Measurements from ENCODE around the gene FARS2.
"Not testable (repeated sequence)": the region's sequence is repeated elsewhere in the genome, so short reads cannot be mapped to it uniquely, and the experiment has no call there.

Gene FARS2

DNA sequence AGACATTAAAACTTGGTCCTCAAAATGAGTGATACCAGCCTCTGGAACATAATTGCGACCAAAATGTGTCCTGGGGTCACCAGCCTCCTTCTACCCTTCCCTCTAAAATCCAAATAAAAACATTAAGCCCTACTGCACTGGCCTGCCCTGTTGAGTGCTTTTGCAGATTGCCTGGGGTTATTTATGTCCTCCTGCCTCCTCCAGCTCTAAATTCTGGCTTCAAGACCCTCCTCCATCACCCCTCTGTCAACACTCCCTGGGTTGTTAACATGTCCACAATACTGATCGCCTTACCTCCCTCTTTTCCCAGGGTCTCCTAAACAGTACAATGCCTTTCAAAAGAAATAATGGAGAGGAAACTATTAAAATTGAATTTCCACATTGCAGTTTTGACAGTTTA lies 418.0 kb downstream of the FARS2 start:
- no peak overlapping the region for H3K4me3 ChIP-seq (ENCODE audit: low read depth, low read length)
- TF ChIP-seq CTCF (IDR thresholded peaks at IDR 0.05; ENCODE audit: borderline replicate concordance, insufficient read depth, low read depth, low read length) = no peak

DNA sequence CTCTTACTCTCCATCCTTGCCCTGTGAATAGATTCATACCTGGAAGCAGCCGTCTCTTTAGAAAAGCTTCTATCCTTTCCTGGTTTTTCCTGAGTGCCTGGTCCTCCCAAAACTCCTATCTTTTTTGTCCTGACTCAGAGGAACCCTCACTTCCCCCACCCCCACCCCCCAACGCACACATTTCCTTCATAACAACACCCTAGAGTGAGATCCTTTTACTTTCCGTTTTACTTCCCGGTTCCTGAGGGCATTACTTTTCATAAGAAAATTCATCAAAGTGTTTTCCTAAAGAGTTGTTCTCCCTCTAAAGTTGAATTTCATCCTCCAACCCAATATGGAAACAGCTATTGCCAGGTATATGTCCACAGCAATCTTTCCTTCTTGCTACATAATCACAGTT lies 418.4 kb downstream of the FARS2 start:
- TF ChIP-seq CTCF (IDR thresholded peaks at IDR 0.05; ENCODE audit: borderline replicate concordance, insufficient read depth, low read depth, low read length) = no peak
- no peak overlapping the region for H3K4me3 ChIP-seq (ENCODE audit: low read depth, low read length)

- no peak for TF ChIP-seq CTCF (IDR thresholded peaks at IDR 0.05; ENCODE audit: borderline replicate concordance, insufficient read depth, low read depth, low read length)
- H3K4me3 ChIP-seq (ENCODE audit: low read depth, low read length) = no peak overlapping the region
Observed at GRCh38 chr6:5680095-5680494, 418.8 kb downstream of the FARS2 start.

DNA sequence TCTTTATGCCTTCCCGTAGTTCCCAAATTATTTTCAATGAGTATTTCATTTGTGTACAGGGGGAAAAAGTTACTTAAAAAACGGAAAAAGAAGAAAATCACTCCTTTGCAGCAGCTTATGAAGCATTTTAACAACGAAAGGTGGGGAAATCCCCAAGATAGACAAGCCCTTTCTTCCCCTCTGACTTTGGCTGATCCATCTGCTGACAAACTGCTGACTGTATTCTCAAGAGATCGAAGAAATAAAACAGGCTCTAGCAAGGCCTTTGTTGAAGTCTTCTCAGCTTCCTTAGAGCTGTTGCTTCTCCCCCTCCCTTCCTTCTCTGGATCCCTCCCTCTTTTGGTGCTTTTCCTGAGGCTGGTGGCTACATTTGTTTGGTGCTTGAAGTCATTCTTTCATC lies 420.2 kb downstream of the FARS2 start:
- no peak for TF ChIP-seq CTCF (IDR thresholded peaks at IDR 0.05; ENCODE audit: borderline replicate concordance, insufficient read depth, low read depth, low read length)
- H3K4me3 ChIP-seq (ENCODE audit: low read depth, low read length) = no peak overlapping the region

DNA sequence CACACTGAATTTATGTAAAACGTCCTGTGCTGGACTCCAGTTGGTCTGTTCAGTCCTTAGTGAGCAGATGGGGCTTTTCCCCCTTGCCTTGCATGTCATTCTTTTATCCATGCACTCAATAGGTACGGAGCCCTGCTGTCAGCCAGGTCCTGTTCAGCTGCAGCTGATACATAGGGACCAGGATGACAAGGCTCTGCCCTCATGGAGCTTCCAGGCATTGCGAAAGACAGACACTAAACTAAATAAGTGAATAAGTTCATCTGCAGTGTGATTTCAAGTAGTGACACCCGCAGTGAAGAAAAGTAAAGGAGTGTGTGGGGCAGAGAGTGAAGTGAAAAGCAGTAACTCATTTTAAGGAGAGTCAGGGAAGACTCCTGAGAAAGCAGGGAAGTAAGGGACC lies 421.2 kb downstream of the FARS2 start:
- no peak for TF ChIP-seq CTCF (IDR thresholded peaks at IDR 0.05; ENCODE audit: borderline replicate concordance, insufficient read depth, low read depth, low read length)
- no peak overlapping the region for H3K4me3 ChIP-seq (ENCODE audit: low read depth, low read length)

DNA sequence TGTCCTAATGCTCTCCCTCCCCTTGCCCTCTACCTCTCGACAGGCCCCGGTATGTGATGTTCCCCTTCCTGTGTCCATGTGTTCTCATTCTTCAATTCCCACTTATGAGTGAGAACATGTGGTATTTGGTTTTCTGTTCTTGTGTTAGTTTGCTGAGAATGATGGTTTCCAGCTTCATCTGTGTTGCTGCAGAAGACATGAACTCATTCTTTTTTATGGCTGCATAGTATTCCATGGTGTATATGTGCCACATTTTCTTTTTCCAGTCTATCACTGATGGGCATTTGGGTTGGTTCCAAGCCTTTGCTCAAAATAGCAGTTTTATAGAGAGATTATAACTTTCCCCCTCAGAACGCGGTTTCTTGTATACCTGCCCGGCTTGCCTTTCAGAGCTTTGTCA lies 422.4 kb downstream of the FARS2 start:
- not testable (repeated sequence) for H3K4me3 ChIP-seq (ENCODE audit: low read depth, low read length)

DNA sequence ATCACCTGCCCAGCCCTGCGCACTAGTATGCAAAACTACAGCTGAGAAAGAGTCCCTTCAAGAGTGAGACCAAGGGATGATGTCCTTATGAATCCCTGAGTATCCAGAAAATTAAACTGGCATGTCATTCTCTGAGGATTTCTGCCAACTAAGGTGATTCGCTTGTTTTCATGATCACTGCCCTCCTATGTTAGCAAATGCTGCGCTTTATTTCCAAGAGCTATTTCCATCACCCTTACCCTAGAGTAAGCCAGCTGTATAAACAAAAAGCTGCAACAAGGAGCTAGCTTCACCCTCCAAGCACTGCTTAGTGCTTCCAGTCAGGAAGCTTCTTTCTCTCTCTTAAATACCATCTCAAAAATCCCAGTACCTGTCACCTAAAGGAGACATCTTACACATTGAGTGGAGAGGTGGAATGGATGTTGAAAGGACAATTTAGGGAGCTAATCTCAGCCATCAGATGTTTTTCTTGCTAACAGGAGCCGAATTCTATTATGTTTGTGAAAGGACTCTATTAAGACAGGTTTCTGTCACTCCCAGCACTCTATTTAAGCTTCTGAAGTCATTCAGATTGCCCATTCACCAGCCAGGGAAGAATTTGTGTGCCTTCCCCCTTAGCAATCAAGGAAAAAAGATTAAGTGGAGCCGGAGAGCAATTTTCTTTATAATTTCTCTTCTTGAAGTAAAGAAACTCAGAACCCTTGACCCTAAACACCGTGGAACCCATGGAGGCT lies 423.2 kb downstream of the FARS2 start:
- no peak overlapping the region for H3K4me3 ChIP-seq (ENCODE audit: low read depth, low read length)
- TF ChIP-seq CTCF (IDR thresholded peaks at IDR 0.05; ENCODE audit: borderline replicate concordance, insufficient read depth, low read depth, low read length) = no peak
